A549 (cell line): Measurements from ENCODE around the gene LYPD3. TPM values are rescaled to one million over a fixed set of nuclear protein-coding genes. Genes with fewer than 3 reads are reported as not detected.

ENCODE experiments used
- ATAC-seq, 2 experiments: fragments of 200-7000 bp in 1 of 2; fragments of >200 bp in 1 of 2; cut with Nextera tagmentation in 1 of 2; cut with Tn5 transposase in 1 of 2; 3 replicates each; pipeline versions ENCODE4 v1.8.0 to v1.9.1; 2018 to 2020; ENCODE audit warnings: mild to moderate bottlenecking in 1 of 2, moderate library complexity in 1 of 2
- CTCF ChIA-PET: fragments of 300-600 bp; sonication (Branson Sonifier 250); formaldehyde crosslinking; extraction: SDS; loops from one replicate; lab custom pipeline; 2021; ENCODE audit warnings: antibody characterized with exemption, inconsistent platforms; lab: Yijun Ruan, JAX
- POLR2A ChIA-PET: fragments of 350-600 bp; formaldehyde crosslinking; extraction: SDS; loops from one replicate; lab custom pipeline; 2021; ENCODE audit warnings: antibody characterized with exemption, inconsistent platforms; lab: Yijun Ruan, JAX
- DNase-seq, 2 experiments: peaks; one replicate each; pipeline versions ENCODE4 v3.0.0 to v3.0.0-alpha.2; 2011 to 2016; ENCODE audit warnings: low read depth in 1 of 2, low spot score in 1 of 2
- FAIRE-seq: peaks from 2 replicates; lab custom pipeline; 2011; peaks lifted over from hg19 to GRCh38; lab: Jason Lieb, UNC
- H3K27ac ChIP-seq, 2 experiments: fragments of >200 bp; sonication (Bioruptor Twin); formaldehyde crosslinking; 3 replicates each; pipeline ENCODE4 v1.5.1; 2016 to 2017
- H3K4me1 ChIP-seq: fragments of >200 bp; sonication (Bioruptor Twin); formaldehyde crosslinking; 3 replicates; pipeline ENCODE4 v1.6.1; 2016
- H3K4me2 ChIP-seq: fragments of >200 bp; sonication (Bioruptor Twin); formaldehyde crosslinking; 3 replicates; pipeline ENCODE4 v1.6.1; 2016
- H3K4me3 ChIP-seq: fragments of >200 bp; sonication (Bioruptor Twin); formaldehyde crosslinking; 3 replicates; pipeline ENCODE4 v1.5.1; 2016
- H3K9me3 ChIP-seq: fragments of >200 bp; sonication (Bioruptor Twin); formaldehyde crosslinking; 3 replicates; pipeline ENCODE4 v1.6.1; 2016
- BCL3 ChIP-seq: fragments of >200 bp; sonication (Bioruptor Twin); formaldehyde crosslinking; IDR thresholded peaks from 3 replicates; pipeline ENCODE4 v1.6.1; 2016
- CHD2 ChIP-seq: fragments of 150-350 bp; IDR thresholded peaks from 2 replicates; pipeline ENCODE4 v1.6.1; 2014; ENCODE audit warnings: low read length; ENCODE audit not compliant: partially characterized antibody
- CTCF ChIP-seq: fragments of >200 bp; sonication (Bioruptor Twin); formaldehyde crosslinking; IDR thresholded peaks from 3 replicates; pipeline ENCODE4 v1.5.1; 2016
- E2F6 ChIP-seq: IDR thresholded peaks from 2 replicates; pipeline ENCODE4 v1.6.1; 2012; ENCODE audit warnings: low read depth, borderline replicate concordance
- ESRRA ChIP-seq: fragments of 150-350 bp; IDR thresholded peaks from 2 replicates; pipeline ENCODE4 v1.6.1; 2014; ENCODE audit warnings: mild to moderate bottlenecking, low read length, borderline replicate concordance
- GATA3 ChIP-seq: IDR thresholded peaks from 2 replicates; pipeline ENCODE4 v1.6.1; 2012; ENCODE audit warnings: borderline replicate concordance
- HEYL ChIP-seq: fragments of 250-450 bp; sonication (Bioruptor Pico); IDR thresholded peaks from 2 replicates; pipeline ENCODE4 v1.8.0; 2021; ENCODE audit warnings: mild to moderate bottlenecking, moderate library complexity
- HOXA7 ChIP-seq: fragments of 250-450 bp; sonication (Bioruptor Pico); IDR thresholded peaks from 2 replicates; pipeline ENCODE4 v1.5.0; 2020; ENCODE audit warnings: mild to moderate bottlenecking, moderate library complexity
- HOXB5 ChIP-seq: fragments of 250-450 bp; sonication (Bioruptor Pico); IDR thresholded peaks from 2 replicates; pipeline ENCODE4 v1.5.0; 2020; ENCODE audit warnings: mild to moderate bottlenecking, moderate library complexity
- JUNB ChIP-seq: fragments of >200 bp; sonication (Bioruptor Twin); formaldehyde crosslinking; IDR thresholded peaks from 2 replicates; pipeline ENCODE4 v1.6.1; 2016
- NPAS2 ChIP-seq: fragments of 250-450 bp; sonication (Bioruptor Pico); IDR thresholded peaks from 2 replicates; pipeline ENCODE4 v1.8.0; 2022; ENCODE audit warnings: mild to moderate bottlenecking, moderate library complexity, borderline replicate concordance
- NR3C1 ChIP-seq: fragments of >200 bp; sonication (Bioruptor Twin); formaldehyde crosslinking; IDR thresholded peaks from 3 replicates; pipeline ENCODE4 v1.6.1; 2017
- PHF8 ChIP-seq: fragments of 200-600 bp; sonication (generic); IDR thresholded peaks from 2 replicates; pipeline ENCODE4 v1.6.1; 2016; ENCODE audit warnings: low read depth, mild to moderate bottlenecking, antibody characterized with exemption, moderate library complexity, borderline replicate concordance
- POLR2A ChIP-seq: IDR thresholded peaks from 2 replicates; pipeline ENCODE4 v1.6.1; 2012; ENCODE audit warnings: mild to moderate bottlenecking, low read length
- REST ChIP-seq: fragments of 200-600 bp; sonication (generic); IDR thresholded peaks from 2 replicates; pipeline ENCODE4 v1.6.1; 2016; ENCODE audit warnings: antibody characterized with exemption, mild to moderate bottlenecking, moderate library complexity
- RFX5 ChIP-seq: fragments of 450-650 bp; IDR thresholded peaks from 2 replicates; pipeline ENCODE4 v1.7.1; 2014; ENCODE audit warnings: antibody characterized with exemption, mild to moderate bottlenecking, moderate library complexity
- RNF2 ChIP-seq: fragments of 200-600 bp; sonication (generic); IDR thresholded peaks from 2 replicates; pipeline ENCODE4 v1.6.1; 2016; ENCODE audit warnings: low read depth, mild to moderate bottlenecking, antibody characterized with exemption, moderate library complexity, borderline replicate concordance
- USF2 ChIP-seq: fragments of 450-650 bp; IDR thresholded peaks from 2 replicates; pipeline ENCODE4 v1.6.1; 2014; ENCODE audit warnings: antibody characterized with exemption
- ZSCAN20 ChIP-seq: fragments of 250-450 bp; sonication (Bioruptor Pico); IDR thresholded peaks from 2 replicates; pipeline ENCODE4 v1.8.0; 2022; ENCODE audit warnings: mild to moderate bottlenecking, moderate library complexity
- whole genome bisulfite sequencing: methylation state at CpG from one replicate; pipeline ENCODE4 v1.1.6; 2017; ENCODE audit errors: missing lambda C conversion rate; 5-methylcytosine and 5-hydroxymethylcytosine counted together
- polyA plus RNA-seq, 4 experiments: library from polyadenylated mRNA; depleted of rRNA in 3 of 4; stranded (reverse); fragments of >200 nt; fragmentation: RNase III in 1 of 4; extraction: RNeasy Plus Mini Kit Qiagen cat#74134 plus additional on column Dnase treatment in 1 of 4; gene quantifications; 2 replicates in 3 of 4; 3 replicates in 1 of 4; pipeline ENCODE4 v1.2.3, GENCODE V29; 2011 to 2017

The LYPD3 gene
- polyA plus RNA-seq, 2 of the 4 experiments (the other 2 are of a cell fraction): 0.27 to 0.43 TPM

GRCh38 chr19:43470288-43470687 lies 4.9 kb upstream of the LYPD3 start:
- Histone ChIP-seq H3K4me1 (peaks cover 11% of the 10 kb centered on the region; the same call in 2 of the 3 replicates), H3K4me2 (no peak overlapping the region), H3K4me3 (no peak overlapping the region), H3K27ac (no peak overlapping the region), H3K9me3 (no peaks in the 10 kb centered on the region)
- TF ChIP-seq NPAS2 (CRISPR knock-in tag) (no peak), HOXA7 (no peak), GATA3 (no peak), REST (no peak), NR3C1 (no peak), JUNB (no peak), CHD2 (no peak), CTCF (no peak), HEYL (CRISPR knock-in tag) (no peak), RFX5 (no peak), HOXB5 (CRISPR knock-in tag) (no peak), ZSCAN20 (no peak), USF2 (no peak), ESRRA (no peak), PHF8 (no peak), E2F6 (no peak)
- WGBS: 61% methylated on average over 10 of the region's 10 CpGs
- FAIRE-seq (no peak), ATAC-seq (no peak), DNase-seq (no peak)
- CTCF ChIA-PET: interaction anchor here (2.6 kb wide), 1 partner anchor 23 kb away, joined by 10 read pairs; no protein-coding TSS in a partner anchor
- POLR2A ChIA-PET: interaction anchor here (0.6 kb wide), 1 partner anchor 1433 kb away, joined by 3 read pairs; no protein-coding TSS in a partner anchor

- ATAC-seq (no peak), FAIRE-seq (no peak), DNase-seq (no peak)
- WGBS: 12% methylated on average over 1 of the region's 1 CpG
- H3K4me1 ChIP-seq: peaks cover 15% of the 10 kb centered on the region
- no peak overlapping the region for H3K4me3 ChIP-seq
- H3K9me3 ChIP-seq: no peaks in the 10 kb centered on the region
- ChIA-PET CTCF (interaction anchor here (2.6 kb wide), 1 partner anchor 22 kb away, joined by 10 read pairs; no protein-coding TSS in a partner anchor), POLR2A (no interaction called here)
- H3K27ac ChIP-seq: no peak overlapping the region
- H3K4me2 ChIP-seq: no peak overlapping the region
- TF ChIP-seq BCL3 (no peak), JUNB (no peak), POLR2A (no peak), RNF2 (no peak)
These were observed 3.7 kb upstream of the LYPD3 start for GRCh38 chr19:43469160-43469480.
